CD4-positive, alpha-beta T cell (primary cell): ENCODE results near the gene KCNIP4. TPM values are rescaled to one million over a fixed set of nuclear protein-coding genes. Genes with fewer than 3 reads are reported as not detected.

Source experiments
- ATAC-seq: fragments of 200-7000 bp; cut with Tn5 transposase; one replicate; pipeline ENCODE4 v1.10.0; 2022; ENCODE audit warnings: mild to moderate bottlenecking; ENCODE audit not compliant: poor library complexity
- CTCF ChIA-PET: fragments of 350-600 bp; sonication (Branson Sonifier 250); formaldehyde crosslinking; loops from one replicate; lab custom pipeline; 2021; ENCODE audit warnings: antibody characterized with exemption, inconsistent platforms; lab: Charles Lee
- POLR2A ChIA-PET: fragments of 350-600 bp; sonication (Branson Sonifier 250); formaldehyde crosslinking; loops from one replicate; lab custom pipeline; 2021; ENCODE audit warnings: antibody characterized with exemption, inconsistent platforms; lab: Charles Lee
- DNase-seq, 14 experiments: peaks; one replicate each; pipeline ENCODE4 v3.0.0-alpha.2; 2013 to 2020; ENCODE audit warnings: mixed read lengths in 2 of 14
- H3K27ac ChIP-seq, 2 donors: one replicate each; pipeline versions ENCODE4 v1.5.1 to v1.7.0; 2013; ENCODE audit warnings: low read length in 2 of 2, low read depth in 1 of 2, mild to moderate bottlenecking in 1 of 2
- H3K27me3 ChIP-seq, 2 experiments: 1 replicate in 1 of 2; 2 replicates in 1 of 2; pipeline versions ENCODE4 v1.6.1 to v1.7.0; 2013; ENCODE audit warnings: low read length in 2 of 2, control low read depth in 1 of 2, mild to moderate bottlenecking in 1 of 2, moderate library complexity in 1 of 2; ENCODE audit not compliant: insufficient read depth in 2 of 2, control insufficient read depth in 1 of 2
- H3K36me3 ChIP-seq: one replicate; pipeline ENCODE4 v1.6.1; 2013; ENCODE audit warnings: low read length, control low read depth; ENCODE audit not compliant: insufficient read depth
- H3K4me1 ChIP-seq: one replicate; pipeline ENCODE4 v1.6.1; 2013; ENCODE audit warnings: low read length, control low read depth; ENCODE audit not compliant: insufficient read depth
- H3K4me3 ChIP-seq: one replicate; pipeline ENCODE4 v1.5.1; 2013; ENCODE audit warnings: mild to moderate bottlenecking, low read length, moderate library complexity
- H3K9me3 ChIP-seq, 2 experiments: 1 replicate in 1 of 2; 2 replicates in 1 of 2; pipeline versions ENCODE4 v1.6.1 to v1.7.0; 2013; ENCODE audit warnings: low read length in 2 of 2, mild to moderate bottlenecking in 2 of 2, control low read depth in 1 of 2, moderate library complexity in 1 of 2; ENCODE audit not compliant: control insufficient read depth in 1 of 2, insufficient read depth in 1 of 2
- H3K27ac Mint-ChIP-seq: one replicate; pipeline ENCODE4 v1.8.0; 2020; ENCODE audit warnings: mixed read lengths
- H3K27me3 Mint-ChIP-seq: one replicate; pipeline ENCODE4 v1.8.0; 2021; ENCODE audit warnings: mixed read lengths
- H3K36me3 Mint-ChIP-seq: one replicate; pipeline ENCODE4 v1.8.0; 2021; ENCODE audit warnings: low read depth, mixed read lengths
- H3K4me1 Mint-ChIP-seq: one replicate; pipeline ENCODE4 v1.8.0; 2021; ENCODE audit warnings: low read depth, mixed read lengths
- H3K4me3 Mint-ChIP-seq: one replicate; pipeline ENCODE4 v1.8.0; 2020; ENCODE audit warnings: mild to moderate bottlenecking, mixed read lengths
- H3K9me3 Mint-ChIP-seq: one replicate; pipeline ENCODE4 v1.8.0; 2020; ENCODE audit warnings: mixed read lengths
- CTCF ChIP-seq: fragments of 200-600 bp; IDR thresholded peaks from one replicate; pipeline ENCODE4 v1.8.0; 2022; ENCODE audit warnings: antibody characterized with exemption, mild to moderate bottlenecking
- intact Hi-C, 2 experiments: fragments of 100-400 bp; cut with DNase I in 1 of 2; cut with micrococcal nuclease in 1 of 2; formaldehyde crosslinking; loops; one replicate each; pipeline versions ENCODE4 v1.15.1 to v1.9.0; 2023 to 2025; cut with DNase I, micrococcal nuclease
- total RNA-seq, 174 experiments: library from RNA in 2 of 174; stranded (reverse) in 2 of 174; gene quantifications; one replicate each; pipeline ENCODE4 v1.2.3 and lab custom pipeline; 2021 to 2026

The KCNIP4 gene
- total RNA-seq, 2 experiments from 2014 or later = not detected

GRCh38 chr4:21628916-21629610 is 319.5 kb downstream of the KCNIP4 start:
- ATAC-seq (no peak), DNase-seq (no peak)
- ChIA-PET POLR2A (no interaction called here), CTCF (no interaction called here)
- Mint-ChIP-seq H3K4me3 (no peak overlapping the region), H3K9me3 (no peaks in the 10 kb centered on the region), H3K36me3 (no peaks in the 10 kb centered on the region), H3K27ac (no peak overlapping the region), H3K4me1 (no peaks in the 10 kb centered on the region), H3K27me3 (no peaks in the 10 kb centered on the region)
- Histone ChIP-seq H3K27me3 (no peaks in the 10 kb centered on the region), H3K9me3 (no peaks in the 10 kb centered on the region), H3K36me3 (no peaks in the 10 kb centered on the region), H3K4me1 (no peaks in the 10 kb centered on the region), H3K27ac (no peak overlapping the region), H3K4me3 (no peak overlapping the region)
- TF ChIP-seq CTCF = no peak
- intact Hi-C loops = no loop called here

- Mint-ChIP-seq H3K27ac (no peak overlapping the region), H3K9me3 (no peaks in the 10 kb centered on the region), H3K4me1 (no peaks in the 10 kb centered on the region), H3K36me3 (no peaks in the 10 kb centered on the region), H3K4me3 (no peak overlapping the region), H3K27me3 (no peaks in the 10 kb centered on the region)
- intact Hi-C loops = no loop called here
- ATAC-seq (no peak), DNase-seq (no peak)
- POLR2A ChIA-PET = no interaction called here
- Histone ChIP-seq H3K36me3 (no peaks in the 10 kb centered on the region), H3K9me3 (no peaks in the 10 kb centered on the region), H3K4me1 (no peaks in the 10 kb centered on the region), H3K27me3 (no peaks in the 10 kb centered on the region), H3K27ac (no peak overlapping the region), H3K4me3 (no peak overlapping the region)
- no peak for TF ChIP-seq CTCF
- CTCF ChIA-PET = no interaction called here
These were observed 320.4 kb downstream of the KCNIP4 start for GRCh38 chr4:21628116-21628670.

- intact Hi-C loops = no loop called here
- Mint-ChIP-seq H3K36me3 (no peaks in the 10 kb centered on the region), H3K9me3 (no peaks in the 10 kb centered on the region), H3K27me3 (no peaks in the 10 kb centered on the region), H3K27ac (no peak overlapping the region), H3K4me3 (no peak overlapping the region), H3K4me1 (no peaks in the 10 kb centered on the region)
- Histone ChIP-seq H3K9me3 (no peaks in the 10 kb centered on the region), H3K27ac (no peak overlapping the region), H3K4me3 (no peak overlapping the region), H3K36me3 (no peaks in the 10 kb centered on the region), H3K4me1 (no peaks in the 10 kb centered on the region), H3K27me3 (no peaks in the 10 kb centered on the region)
- ATAC-seq = no peak
- TF ChIP-seq CTCF = no peak
- POLR2A ChIA-PET = no interaction called here
- no peak for DNase-seq
- CTCF ChIA-PET = no interaction called here
These were observed 323.1 kb downstream of the KCNIP4 start for GRCh38 chr4:21625447-21625846.
